ENCODE results near the gene TGIF1. TPM values are rescaled to one million over a fixed set of nuclear protein-coding genes. Genes with fewer than 3 reads are reported as not detected.

Gene TGIF1
- total and polyA plus RNA-seq, 2 of the 4 experiments (the other 2 are of a cell fraction): 62.1 to 118 TPM

DNA sequence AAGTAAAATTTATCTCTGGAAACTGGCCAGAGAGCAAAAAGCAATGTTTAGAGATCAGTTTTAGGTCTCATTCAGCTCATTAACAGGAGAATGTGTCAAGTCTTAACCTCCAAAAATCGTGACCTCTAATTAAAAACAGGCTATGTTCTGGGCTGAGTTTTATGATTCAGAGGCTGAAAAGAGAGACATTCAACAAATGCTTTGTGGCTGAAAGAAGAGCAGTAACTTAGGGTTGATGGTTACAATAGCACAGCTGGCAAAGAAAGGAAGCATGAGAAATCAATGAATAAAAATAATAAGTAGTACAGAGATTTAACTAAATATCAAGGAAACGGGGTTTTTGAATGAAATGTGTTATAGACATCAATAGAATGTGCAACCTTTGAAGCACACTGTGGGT lies 13.1 kb downstream of the TGIF1 start:
- Histone ChIP-seq H3K27me3 (ENCODE audit: control insufficient read depth, insufficient read depth, low read length) (no peaks in the 10 kb centered on the region), H3K4me3 (ENCODE audit: insufficient read depth, low read depth, low read length) (no peak overlapping the region), H3K4me2 (ENCODE audit: low read depth, low read length) (no peak overlapping the region), H3K9ac (ENCODE audit: low read depth, low read length) (no peak overlapping the region), H2BK120ac (ENCODE audit: low read depth, low read length) (no peak overlapping the region), H3K4me1 (ENCODE audit: control insufficient read depth, insufficient read depth, low read length) (peaks cover 10% of the 10 kb centered on the region), H3K9me3 (ENCODE audit: control insufficient read depth, insufficient read depth, low read length) (no peaks in the 10 kb centered on the region; the same call in 1 of the 2 replicates), H4K8ac (ENCODE audit: low read depth in 2 of 2, low read length in 2 of 2) (no peak overlapping the region), H2BK15ac (ENCODE audit: low read depth, low read length) (no peak overlapping the region), H2AFZ (replicated peaks; ENCODE audit: low read length, poor library complexity) (no peak overlapping the region), H2BK20ac (ENCODE audit: low read depth, low read length) (no peak overlapping the region), H2AK9ac (replicated peaks; ENCODE audit: low read depth, low read length, poor library complexity) (no peak overlapping the region), H3K56ac (ENCODE audit: extremely low read depth, insufficient read depth, low read length) (no peak overlapping the region), H2BK5ac (ENCODE audit: low read depth, low read length, poor library complexity, severe bottlenecking) (peak overlapping the region; percentile 33), H3K79me1 (ENCODE audit: low read depth in 1 of 2, low read length in 2 of 2) (peaks cover 3 to 27% of the 10 kb centered on the region in 2 experiments), H3K27ac (ENCODE audit: insufficient read depth, low read length) (no peak overlapping the region), H4K91ac (ENCODE audit: insufficient read depth, low read depth, low read length) (no peak overlapping the region), H3K18ac (ENCODE audit: low read depth, low read length) (no peak overlapping the region), H4K20me1 (ENCODE audit: insufficient read depth, low read length) (peaks cover 15% of the 10 kb centered on the region; the same call in 1 of the 2 replicates), H4K5ac (ENCODE audit: low read depth, low read length) (no peak overlapping the region), H3K9me1 (ENCODE audit: insufficient read depth, low read length) (peaks cover 2% of the 10 kb centered on the region; the same call in 1 of the 2 replicates), H3K36me3 (ENCODE audit: control insufficient read depth, insufficient read depth, low read length) (peaks cover 14% of the 10 kb centered on the region), H2AK5ac (ENCODE audit: low read depth, low read length) (no peak overlapping the region), H3K4ac (ENCODE audit: low read depth, low read length) (no peak overlapping the region), H3K14ac (replicated peaks; ENCODE audit: low read depth, low read length) (no peak overlapping the region), H3K23ac (ENCODE audit: low read depth, low read length) (no peak overlapping the region)
- no TSS peak for BruUV-seq (replicated peaks)
- DNase-seq: peak; percentile 56
- intact Hi-C loops (cut with micrococcal nuclease) (no loop called here), in situ Hi-C loops (cut with MboI; ENCODE audit: low sequenced_read_pairs) (no loop called here), dilution Hi-C loops (cut with HindIII; ENCODE audit: low sequenced_read_pairs, unreplicated experiment) (no loop called here)
- ATAC-seq (ENCODE audit: low read depth): peak; percentile 33; the same call in 1 of the 2 replicates
- ChIA-PET POLR2A (ENCODE audit: unreplicated experiment) (no interaction called here), CTCF (interaction anchor here (0.6 to 0.9 kb wide), 2 partner anchors 131 to 217 kb away, joined by 3 to 4 read pairs; no protein-coding TSS in a partner anchor)
- WGBS, 2 experiments (ENCODE audit: extremely low coverage in 2 of 2, insufficient read length in 1 of 2): no CpG with 5 or more reads among the region's 2 CpGs
- TF ChIP-seq, protein P1, sequence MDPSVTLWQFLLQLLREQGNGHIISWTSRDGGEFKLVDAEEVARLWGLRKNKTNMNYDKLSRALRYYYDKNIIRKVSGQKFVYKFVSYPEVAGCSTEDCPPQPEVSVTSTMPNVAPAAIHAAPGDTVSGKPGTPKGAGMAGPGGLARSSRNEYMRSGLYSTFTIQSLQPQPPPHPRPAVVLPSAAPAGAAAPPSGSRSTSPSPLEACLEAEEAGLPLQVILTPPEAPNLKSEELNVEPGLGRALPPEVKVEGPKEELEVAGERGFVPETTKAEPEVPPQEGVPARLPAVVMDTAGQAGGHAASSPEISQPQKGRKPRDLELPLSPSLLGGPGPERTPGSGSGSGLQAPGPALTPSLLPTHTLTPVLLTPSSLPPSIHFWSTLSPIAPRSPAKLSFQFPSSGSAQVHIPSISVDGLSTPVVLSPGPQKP (IDR thresholded peaks at IDR 0.05; ENCODE audit: borderline replicate concordance, low read depth, low read length): no peak
- TF ChIP-seq MAFK (IDR thresholded peaks at IDR 0.05; ENCODE audit: low read depth, low read length): no peak
- TF ChIP-seq BHLHE40 (IDR thresholded peaks at IDR 0.05; ENCODE audit: low read depth, low read length): peak; percentile 28; the same call in 1 of the 2 replicates
- no peak for TF ChIP-seq RCOR1 (IDR thresholded peaks at IDR 0.05; ENCODE audit: insufficient replicate concordance, low read length)
- TF ChIP-seq POLR2A (IDR thresholded peaks at IDR 0.05; ENCODE audit: low read depth, low read length): no peak
- no peak for TF ChIP-seq RAD21 (IDR thresholded peaks at IDR 0.05; ENCODE audit: low read length)
- TF ChIP-seq CHD1 (IDR thresholded peaks at IDR 0.05; ENCODE audit: low read depth, low read length): no peak
- no peak for TF ChIP-seq SMC3 (IDR thresholded peaks at IDR 0.05; ENCODE audit: low read depth, low read length)

Measured in IMR-90 (cell line).